HEK293T (cell line): Measurements from ENCODE around the gene MORN3.

ENCODE experiments used
- FOXA1 ChIP-seq: fragments of 450-650 bp; IDR thresholded peaks from 2 replicates; pipeline ENCODE4 v1.6.1; 2016; ENCODE audit warnings: mild to moderate bottlenecking
- FOXM1 ChIP-seq: fragments of 450-650 bp; IDR thresholded peaks from 2 replicates; pipeline ENCODE4 v1.6.1; 2017; ENCODE audit warnings: mild to moderate bottlenecking, borderline replicate concordance

DNA sequence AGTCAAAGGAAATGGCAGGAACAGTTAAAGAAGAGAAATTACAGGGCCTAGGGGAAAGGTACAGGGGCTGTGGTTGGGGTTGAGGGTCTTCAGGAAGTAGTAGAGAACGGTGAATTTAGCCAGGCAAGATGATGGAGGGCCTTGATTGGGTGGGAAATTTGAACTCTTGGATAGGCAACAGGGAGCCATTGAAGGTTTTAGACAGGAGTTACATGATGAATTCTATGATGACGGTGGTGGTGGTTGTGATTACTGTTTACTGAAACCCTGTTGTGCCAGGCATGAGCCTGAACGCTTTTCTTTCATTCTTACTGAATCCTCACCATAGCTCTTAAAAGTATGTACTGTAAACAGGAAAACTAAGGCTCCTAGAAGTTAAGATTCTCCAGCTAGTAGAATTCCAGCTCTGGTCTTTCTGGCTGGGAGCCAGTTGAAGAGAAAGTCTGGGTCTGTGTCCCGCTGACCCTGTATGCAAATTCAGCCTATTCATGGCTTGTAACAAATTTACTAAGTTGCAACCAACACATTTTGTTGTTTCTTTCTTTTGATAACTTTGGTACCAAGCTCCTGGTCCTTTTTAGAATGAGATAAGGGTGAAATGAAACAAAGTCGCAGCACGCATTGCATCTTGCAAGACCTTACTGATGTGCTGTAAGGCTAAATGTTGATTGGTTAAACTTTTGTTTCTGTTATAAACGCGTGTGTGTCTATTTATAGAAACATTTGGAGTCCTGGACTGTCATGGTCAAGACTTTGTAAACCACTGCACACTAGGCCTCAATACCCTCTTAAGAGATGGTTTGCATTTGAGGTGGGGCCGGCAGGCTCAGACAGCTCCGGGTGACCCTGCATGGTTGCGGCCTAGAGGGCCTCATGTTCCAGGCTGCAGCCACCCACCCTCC is 37.1 kb downstream of the MORN3 start:
- TF ChIP-seq FOXA1 (no peak), FOXM1 (no peak)
